ENCODE data around the gene PCYOX1L.

DNA sequence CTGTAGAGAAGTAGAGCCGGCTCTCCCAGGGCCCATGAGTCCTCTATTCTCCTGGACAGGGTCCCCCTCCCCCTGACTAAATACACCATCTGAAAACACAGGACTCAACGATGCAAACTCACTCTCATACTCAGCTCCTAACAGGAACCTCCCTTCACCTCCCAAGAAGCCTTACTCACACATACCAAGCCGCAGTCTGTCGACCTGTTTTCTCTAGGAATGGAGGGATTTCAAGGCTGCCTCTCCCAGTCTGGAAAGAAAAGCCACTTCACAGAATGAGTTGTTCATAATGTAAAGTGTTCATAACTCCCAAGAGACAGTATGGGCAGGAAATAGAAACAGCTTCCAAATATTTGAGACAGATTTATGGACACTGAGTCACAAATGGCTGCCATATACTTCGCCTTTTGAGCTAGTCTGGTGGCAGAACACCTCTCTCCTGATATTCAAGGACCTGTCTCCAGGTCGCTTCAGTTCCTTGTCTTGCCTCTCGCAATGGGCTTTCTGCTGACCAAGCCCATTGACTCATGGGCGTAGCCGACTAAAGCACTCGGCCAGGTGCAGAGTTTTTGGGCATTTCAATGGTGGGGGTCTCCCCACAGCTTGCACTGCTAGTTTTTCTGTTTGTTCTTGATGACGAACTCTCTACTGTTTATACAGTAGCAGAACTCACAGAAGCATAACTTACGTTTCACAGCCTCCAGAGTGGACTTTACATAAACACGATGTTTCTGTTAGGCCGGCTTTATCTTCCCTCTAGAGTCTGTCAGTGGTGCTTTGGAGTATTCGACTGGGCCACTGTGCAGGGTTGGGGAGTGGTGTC lies 46.3 kb downstream of the PCYOX1L start:
- TF ChIP-seq, protein P1, sequence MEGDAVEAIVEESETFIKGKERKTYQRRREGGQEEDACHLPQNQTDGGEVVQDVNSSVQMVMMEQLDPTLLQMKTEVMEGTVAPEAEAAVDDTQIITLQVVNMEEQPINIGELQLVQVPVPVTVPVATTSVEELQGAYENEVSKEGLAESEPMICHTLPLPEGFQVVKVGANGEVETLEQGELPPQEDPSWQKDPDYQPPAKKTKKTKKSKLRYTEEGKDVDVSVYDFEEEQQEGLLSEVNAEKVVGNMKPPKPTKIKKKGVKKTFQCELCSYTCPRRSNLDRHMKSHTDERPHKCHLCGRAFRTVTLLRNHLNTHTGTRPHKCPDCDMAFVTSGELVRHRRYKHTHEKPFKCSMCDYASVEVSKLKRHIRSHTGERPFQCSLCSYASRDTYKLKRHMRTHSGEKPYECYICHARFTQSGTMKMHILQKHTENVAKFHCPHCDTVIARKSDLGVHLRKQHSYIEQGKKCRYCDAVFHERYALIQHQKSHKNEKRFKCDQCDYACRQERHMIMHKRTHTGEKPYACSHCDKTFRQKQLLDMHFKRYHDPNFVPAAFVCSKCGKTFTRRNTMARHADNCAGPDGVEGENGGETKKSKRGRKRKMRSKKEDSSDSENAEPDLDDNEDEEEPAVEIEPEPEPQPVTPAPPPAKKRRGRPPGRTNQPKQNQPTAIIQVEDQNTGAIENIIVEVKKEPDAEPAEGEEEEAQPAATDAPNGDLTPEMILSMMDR (IDR thresholded peaks at IDR 0.05; ENCODE audit: low read depth, low read length): no peak
- no peak for TF ChIP-seq POLR2A (IDR thresholded peaks at IDR 0.05; ENCODE audit: extremely low read depth, insufficient read length)
- TF ChIP-seq, protein P2, sequence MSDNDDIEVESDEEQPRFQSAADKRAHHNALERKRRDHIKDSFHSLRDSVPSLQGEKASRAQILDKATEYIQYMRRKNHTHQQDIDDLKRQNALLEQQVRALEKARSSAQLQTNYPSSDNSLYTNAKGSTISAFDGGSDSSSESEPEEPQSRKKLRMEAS (IDR thresholded peaks at IDR 0.05; ENCODE audit: low read depth, low read length): no peak
